ENCODE results near the gene CCDC68.

DNA sequence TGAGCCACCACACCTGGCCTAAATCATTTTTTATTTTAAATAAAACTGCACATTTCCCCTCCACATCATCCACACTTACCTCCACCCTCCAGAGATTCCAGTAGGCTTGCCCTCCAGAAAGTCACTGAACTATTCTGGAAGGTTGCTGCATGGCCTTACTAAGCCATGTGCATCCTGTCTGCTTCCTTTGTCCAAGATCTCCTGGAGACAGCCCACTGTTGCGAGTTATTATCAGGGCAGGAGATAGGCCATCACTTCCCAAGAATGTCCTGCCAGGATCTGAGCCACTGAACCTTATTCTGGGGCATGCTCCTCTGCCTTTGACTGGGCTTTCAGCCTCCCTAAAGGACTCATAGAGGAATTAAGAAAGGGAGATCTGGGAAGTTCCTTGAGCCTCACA, 26.8 kb downstream of the CCDC68 start:
- no peak for TF ChIP-seq CTCF (IDR thresholded peaks at IDR 0.05)
- TF ChIP-seq POLR2A (IDR thresholded peaks at IDR 0.05) = no peak
